Measurements from ENCODE around the gene ZNF398.

Gene ZNF398

GRCh38 chr7:149196151-149196704, 49.0 kb downstream of the ZNF398 start:
- no peak for DNase-seq (ENCODE audit: low read depth in 2 of 2)

GRCh38 chr7:149196705-149197171, 49.5 kb downstream of the ZNF398 start:
- DNase-seq (ENCODE audit: low read depth in 2 of 2) = no peak

- DNase-seq (ENCODE audit: low read depth in 2 of 2) = no peak
Observed at GRCh38 chr7:149197675-149198074, 50.4 kb downstream of the ZNF398 start.

GRCh38 chr7:149198161-149198816, 51.0 kb downstream of the ZNF398 start:
- no peak for DNase-seq (ENCODE audit: low read depth in 2 of 2)

GRCh38 chr7:149199234-149199995, 52.2 kb downstream of the ZNF398 start:
- DNase-seq (ENCODE audit: low read depth in 2 of 2) = no peak

- peak in 1 of 2 donors; percentile 38 for DNase-seq (ENCODE audit: low read depth in 2 of 2)
Observed at GRCh38 chr7:149202831-149203231, 55.6 kb downstream of the ZNF398 start.

- no peak for DNase-seq (ENCODE audit: low read depth in 2 of 2)
Observed at GRCh38 chr7:149205690-149206381, 58.6 kb downstream of the ZNF398 start.

- DNase-seq (ENCODE audit: low read depth in 2 of 2) = no peak
Observed at GRCh38 chr7:149207324-149208035, 60.2 kb downstream of the ZNF398 start.

- peak; percentile 73 to 84 for DNase-seq (ENCODE audit: low read depth in 2 of 2)
Observed at GRCh38 chr7:149209518-149210269, 62.4 kb downstream of the ZNF398 start.

- DNase-seq (ENCODE audit: low read depth in 2 of 2) = no peak
Observed at GRCh38 chr7:149210551-149210950, 63.3 kb downstream of the ZNF398 start.

GRCh38 chr7:149214020-149214720, 66.9 kb downstream of the ZNF398 start:
- no peak for DNase-seq (ENCODE audit: low read depth in 2 of 2)

- no peak for DNase-seq (ENCODE audit: low read depth in 2 of 2)
Observed at GRCh38 chr7:149216402-149216801, 69.1 kb downstream of the ZNF398 start.

GRCh38 chr7:149217570-149217969, 70.3 kb downstream of the ZNF398 start:
- DNase-seq (ENCODE audit: low read depth in 2 of 2) = no peak

GRCh38 chr7:149218469-149219420, 71.5 kb downstream of the ZNF398 start:
- DNase-seq (ENCODE audit: low read depth in 2 of 2) = no peak

GRCh38 chr7:149220534-149220933, 73.3 kb downstream of the ZNF398 start:
- DNase-seq (ENCODE audit: low read depth in 2 of 2) = no peak

GRCh38 chr7:149223176-149223575, 75.9 kb downstream of the ZNF398 start:
- DNase-seq (ENCODE audit: low read depth in 2 of 2) = no peak

- no peak for DNase-seq (ENCODE audit: low read depth in 2 of 2)
Observed at GRCh38 chr7:149223761-149224160, 76.5 kb downstream of the ZNF398 start.

- no peak for DNase-seq (ENCODE audit: low read depth in 2 of 2)
Observed at GRCh38 chr7:149224352-149224751, 77.1 kb downstream of the ZNF398 start.

- DNase-seq (ENCODE audit: low read depth in 2 of 2) = no peak
Observed at GRCh38 chr7:149225106-149225505, 77.9 kb downstream of the ZNF398 start.
